WTC11 (cell line): ENCODE measurements around the gene LY9. TPM values are rescaled to one million over a fixed set of nuclear protein-coding genes. Genes with fewer than 3 reads are reported as not detected.
A peak's percentile ranks its signal among the peaks of the same experiment; 100 is the strongest.
"Not testable (repeated sequence)": the region's sequence is repeated elsewhere in the genome, so short reads cannot be mapped to it uniquely, and the experiment has no call there.

ENCODE experiments used
- ATAC-seq: fragments of 200-7000 bp; cut with Tn5 transposase; 2 replicates; pipeline ENCODE4 v1.10.0; 2021; ENCODE audit warnings: mild to moderate bottlenecking, moderate library complexity
- CTCF ChIA-PET: fragments of 300-600 bp; sonication (Branson Sonifier 250); formaldehyde crosslinking; loops from one replicate; lab custom pipeline; 2021; ENCODE audit warnings: antibody characterized with exemption; lab: Charles Lee
- POLR2A ChIA-PET: fragments of 350-600 bp; sonication (Branson Sonifier 250); formaldehyde crosslinking; loops from one replicate; lab custom pipeline; 2021; ENCODE audit warnings: antibody characterized with exemption; lab: Charles Lee
- DNase-seq: peaks from one replicate; pipeline ENCODE4 v3.0.0; 2021; ENCODE audit warnings: low spot score
- H3K27ac Mint-ChIP-seq: 2 replicates; pipeline ENCODE4 v1.8.0; 2021; ENCODE audit warnings: mixed read lengths
- H3K27me3 Mint-ChIP-seq: 2 replicates; pipeline ENCODE4 v1.8.0; 2021; ENCODE audit warnings: low read depth, mild to moderate bottlenecking, moderate library complexity, mixed read lengths
- H3K36me3 Mint-ChIP-seq: 2 replicates; pipeline ENCODE4 v1.8.0; 2021; ENCODE audit warnings: mixed read lengths
- H3K4me1 Mint-ChIP-seq: 2 replicates; pipeline ENCODE4 v1.8.0; 2022; ENCODE audit warnings: mixed read lengths
- H3K4me3 Mint-ChIP-seq: 2 replicates; pipeline ENCODE4 v1.8.0; 2021; ENCODE audit warnings: mild to moderate bottlenecking, moderate library complexity, mixed read lengths
- H3K9me3 Mint-ChIP-seq: 2 replicates; pipeline ENCODE4 v1.8.0; 2021; ENCODE audit warnings: mixed read lengths
- ATF1 ChIP-seq: sonication (generic); formaldehyde crosslinking; IDR thresholded peaks from 2 replicates; pipeline ENCODE4 v1.8.1; 2023; ENCODE audit warnings: mild to moderate bottlenecking, moderate library complexity, missing genetic modification reagents
- ATF6 ChIP-seq: sonication (generic); formaldehyde crosslinking; IDR thresholded peaks from 2 replicates; pipeline ENCODE4 v1.8.1; 2023; ENCODE audit warnings: mild to moderate bottlenecking, missing genetic modification reagents
- CREB1 ChIP-seq: sonication (generic); formaldehyde crosslinking; IDR thresholded peaks from 2 replicates; pipeline ENCODE4 v1.8.0; 2023; ENCODE audit warnings: mild to moderate bottlenecking, missing genetic modification reagents
- CTCF ChIP-seq: fragments of 200-600 bp; IDR thresholded peaks from 2 replicates; pipeline ENCODE4 v1.8.0; 2022; ENCODE audit warnings: antibody characterized with exemption
- ELF4 ChIP-seq: sonication (generic); formaldehyde crosslinking; IDR thresholded peaks from 2 replicates; pipeline ENCODE4 v1.8.1; 2022; ENCODE audit warnings: low read depth, mild to moderate bottlenecking, moderate library complexity, missing genetic modification reagents
- FOXK1 ChIP-seq: sonication (generic); formaldehyde crosslinking; IDR thresholded peaks from 2 replicates; pipeline ENCODE4 v1.8.0; 2022; ENCODE audit warnings: mild to moderate bottlenecking, moderate library complexity, missing genetic modification reagents
- FOXP4 ChIP-seq: sonication (generic); formaldehyde crosslinking; IDR thresholded peaks from 2 replicates; pipeline ENCODE4 v1.8.0; 2022; ENCODE audit warnings: mild to moderate bottlenecking, missing genetic modification reagents
- GABPB1 ChIP-seq: sonication (generic); formaldehyde crosslinking; IDR thresholded peaks from 2 replicates; pipeline ENCODE4 v1.8.1; 2023; ENCODE audit warnings: mild to moderate bottlenecking, missing genetic modification reagents
- IRF1 ChIP-seq: sonication (generic); formaldehyde crosslinking; IDR thresholded peaks from 2 replicates; pipeline ENCODE4 v1.8.0; 2023; ENCODE audit warnings: missing genetic modification reagents
- MXD4 ChIP-seq: fragments of 250-450 bp; sonication (Bioruptor Pico); IDR thresholded peaks from 2 replicates; pipeline ENCODE4 v1.8.0; 2021; ENCODE audit warnings: mild to moderate bottlenecking, moderate library complexity, borderline replicate concordance
- MYBL2 ChIP-seq: sonication (generic); formaldehyde crosslinking; IDR thresholded peaks from 2 replicates; pipeline ENCODE4 v1.8.1; 2023; ENCODE audit warnings: mild to moderate bottlenecking, moderate library complexity, missing genetic modification reagents
- NFATC4 ChIP-seq: fragments of 250-450 bp; sonication (Bioruptor Pico); IDR thresholded peaks from 2 replicates; pipeline ENCODE4 v1.9.0; 2021; ENCODE audit warnings: mild to moderate bottlenecking
- NFE2L1 ChIP-seq: sonication (generic); formaldehyde crosslinking; IDR thresholded peaks from 2 replicates; pipeline ENCODE4 v1.8.1; 2023; ENCODE audit warnings: missing genetic modification reagents
- OVOL2 ChIP-seq: fragments of 250-450 bp; sonication (Bioruptor Pico); IDR thresholded peaks from 2 replicates; pipeline ENCODE4 v1.9.0; 2021; ENCODE audit warnings: mild to moderate bottlenecking, borderline replicate concordance
- RORB ChIP-seq: fragments of 250-450 bp; sonication (Bioruptor Pico); IDR thresholded peaks from 2 replicates; pipeline ENCODE4 v1.9.0; 2021; ENCODE audit warnings: mild to moderate bottlenecking
- SOX15 ChIP-seq: fragments of 250-450 bp; sonication (Bioruptor Pico); IDR thresholded peaks from 2 replicates; pipeline ENCODE4 v1.9.0; 2021; ENCODE audit warnings: mild to moderate bottlenecking
- TCF7 ChIP-seq: sonication (generic); formaldehyde crosslinking; IDR thresholded peaks from 2 replicates; pipeline ENCODE4 v1.8.0; 2022; ENCODE audit warnings: mild to moderate bottlenecking, low read depth, missing genetic modification reagents, moderate library complexity
- ZBTB21 ChIP-seq: sonication (generic); formaldehyde crosslinking; IDR thresholded peaks from 2 replicates; pipeline ENCODE4 v1.8.1; 2023; ENCODE audit warnings: mild to moderate bottlenecking, missing genetic modification reagents, borderline replicate concordance
- ZNF121 ChIP-seq: sonication (generic); formaldehyde crosslinking; IDR thresholded peaks from 2 replicates; pipeline ENCODE4 v1.8.0; 2023; ENCODE audit warnings: missing genetic modification reagents
- ZNF263 ChIP-seq: sonication (generic); formaldehyde crosslinking; IDR thresholded peaks from 2 replicates; pipeline ENCODE4 v1.8.1; 2022; ENCODE audit warnings: low read depth, mild to moderate bottlenecking, moderate library complexity, missing genetic modification reagents
- ZNF416 ChIP-seq: fragments of 250-450 bp; sonication (Bioruptor Pico); IDR thresholded peaks from 2 replicates; pipeline ENCODE4 v1.9.0; 2021; ENCODE audit warnings: mild to moderate bottlenecking, inconsistent platforms
- total RNA-seq: library from RNA; stranded (reverse); gene quantifications from 3 replicates; pipeline ENCODE4 v1.2.3, GENCODE V29; 2021
- TF ChIP-seq, protein P1 (sequence below): fragments of 250-450 bp; sonication (Bioruptor Pico); IDR thresholded peaks from 2 replicates; pipeline ENCODE4 v1.8.0; 2021; ENCODE audit warnings: mild to moderate bottlenecking
- TF ChIP-seq, protein P2 (sequence below): sonication (generic); formaldehyde crosslinking; IDR thresholded peaks from 2 replicates; pipeline ENCODE4 v1.8.1; 2022; ENCODE audit warnings: low read depth, mild to moderate bottlenecking, moderate library complexity, missing genetic modification reagents, borderline replicate concordance

Gene LY9
- total RNA-seq, 1 experiment from 2014 or later: not detected

DNA sequence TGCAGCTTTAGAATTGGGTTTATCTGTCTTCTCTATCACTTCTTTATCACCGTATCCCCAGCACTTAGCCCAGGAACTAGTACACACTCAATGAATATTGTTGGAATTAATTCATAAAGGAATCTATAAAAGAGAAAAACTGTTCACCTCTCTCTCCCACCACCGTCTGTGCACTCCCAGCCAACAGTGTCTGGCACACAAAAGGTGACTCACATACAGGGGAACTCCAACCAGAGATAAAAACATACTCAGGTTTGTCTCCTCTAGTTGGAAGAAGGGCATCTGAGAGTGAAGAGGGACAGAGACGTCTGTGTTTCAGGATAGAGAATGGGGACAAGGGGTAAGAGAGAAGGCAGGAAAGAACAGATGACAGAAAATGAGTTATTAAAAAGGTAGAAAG lies 79.0 kb downstream of the LY9 start (continued):
- TF ChIP-seq MYBL2 (CRISPR knock-in tag): no peak
- TF ChIP-seq SOX15: no peak
- TF ChIP-seq CTCF: no peak
- no peak for TF ChIP-seq NFE2L1 (CRISPR knock-in tag)
- TF ChIP-seq ZNF121 (CRISPR knock-in tag): no peak

GRCh38 chr1:160875591-160875990 lies 79.6 kb downstream of the LY9 start:
- H3K27me3 Mint-ChIP-seq, H3K9me3 Mint-ChIP-seq, ATAC-seq, POLR2A ChIA-PET, DNase-seq, H3K4me3 Mint-ChIP-seq, CTCF ChIA-PET, H3K27ac Mint-ChIP-seq, H3K36me3 Mint-ChIP-seq: not testable (repeated sequence)
- H3K4me1 Mint-ChIP-seq: peaks cover 14% of the 10 kb centered on the region

DNA sequence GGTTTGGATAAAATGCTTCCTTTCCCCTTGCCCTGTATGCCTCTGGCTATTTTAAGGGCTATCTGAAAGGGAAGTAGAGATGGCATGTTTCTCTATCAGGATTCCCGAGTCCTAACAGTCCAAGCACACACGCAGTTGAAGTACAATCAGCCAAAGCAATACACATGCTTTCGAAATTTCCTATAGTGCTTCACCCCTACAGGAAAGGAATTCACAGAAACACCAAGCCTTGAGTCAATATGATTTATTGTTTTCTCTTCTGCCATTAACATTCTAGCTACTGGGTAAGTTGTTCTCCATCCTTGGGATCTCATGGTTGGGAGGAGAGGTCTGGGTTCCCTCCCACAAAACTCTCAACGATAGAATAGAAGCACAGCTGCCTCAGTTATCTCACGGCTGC lies 80.3 kb downstream of the LY9 start:
- Mint-ChIP-seq H3K27me3 (no peaks in the 10 kb centered on the region), H3K27ac (no peak overlapping the region)
- no peak for ATAC-seq
- POLR2A ChIA-PET: no interaction called here
- no peak for TF ChIP-seq MXD4
- no peak for TF ChIP-seq ELF4 (CRISPR knock-in tag)
- TF ChIP-seq ATF6 (CRISPR knock-in tag): no peak
- no peak for TF ChIP-seq NFATC4 (CRISPR knock-in tag)
- TF ChIP-seq, all 79 proteins: peak for 0
- CTCF ChIA-PET: interaction anchor here (0.6 to 1.0 kb wide), 4 partner anchors 10 to 114 kb away, joined by 3 to 7 read pairs (median 4); partner anchors contain the start of gene CD244
- DNase-seq: no peak
- H3K4me1 Mint-ChIP-seq: peaks cover 10% of the 10 kb centered on the region
- H3K4me3 Mint-ChIP-seq: no peak overlapping the region
- no peaks in the 10 kb centered on the region for H3K36me3 Mint-ChIP-seq
- peaks cover 4% of the 10 kb centered on the region; the same call in 1 of the 2 replicates for H3K9me3 Mint-ChIP-seq

DNA sequence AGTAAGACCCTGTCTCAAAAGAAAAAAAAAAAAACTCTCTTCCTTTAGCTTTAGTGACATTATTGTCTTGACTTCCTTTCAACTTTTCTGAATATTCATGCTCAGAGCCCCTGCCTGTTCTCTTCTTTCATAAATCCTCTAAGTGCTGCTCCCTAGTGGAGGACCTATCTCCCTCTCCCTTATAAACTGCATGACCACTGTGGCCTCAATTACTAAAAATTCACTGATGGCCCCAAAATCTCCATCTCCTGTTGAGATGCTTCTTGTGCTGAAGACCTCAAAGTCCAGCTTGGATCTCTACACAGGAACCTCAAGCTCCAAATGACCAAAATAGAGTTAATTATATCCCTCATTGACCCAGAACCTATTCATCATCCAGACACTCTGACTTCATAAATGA lies 81.2 kb downstream of the LY9 start:
- POLR2A ChIA-PET: no interaction called here
- H3K9me3 Mint-ChIP-seq: peaks cover 4% of the 10 kb centered on the region; the same call in 1 of the 2 replicates
- no peak overlapping the region for H3K4me3 Mint-ChIP-seq
- no peak for DNase-seq
- H3K4me1 Mint-ChIP-seq: peaks cover 4% of the 10 kb centered on the region
- H3K36me3 Mint-ChIP-seq: no peaks in the 10 kb centered on the region
- no peaks in the 10 kb centered on the region for H3K27me3 Mint-ChIP-seq
- H3K27ac Mint-ChIP-seq: no peak overlapping the region
- TF ChIP-seq ZBTB21 (CRISPR knock-in tag): no peak
- no peak for TF ChIP-seq TCF7 (CRISPR knock-in tag)
- TF ChIP-seq GABPB1 (CRISPR knock-in tag): no peak
- TF ChIP-seq RORB: no peak
- TF ChIP-seq CREB1 (CRISPR knock-in tag): no peak
- TF ChIP-seq, protein P1, sequence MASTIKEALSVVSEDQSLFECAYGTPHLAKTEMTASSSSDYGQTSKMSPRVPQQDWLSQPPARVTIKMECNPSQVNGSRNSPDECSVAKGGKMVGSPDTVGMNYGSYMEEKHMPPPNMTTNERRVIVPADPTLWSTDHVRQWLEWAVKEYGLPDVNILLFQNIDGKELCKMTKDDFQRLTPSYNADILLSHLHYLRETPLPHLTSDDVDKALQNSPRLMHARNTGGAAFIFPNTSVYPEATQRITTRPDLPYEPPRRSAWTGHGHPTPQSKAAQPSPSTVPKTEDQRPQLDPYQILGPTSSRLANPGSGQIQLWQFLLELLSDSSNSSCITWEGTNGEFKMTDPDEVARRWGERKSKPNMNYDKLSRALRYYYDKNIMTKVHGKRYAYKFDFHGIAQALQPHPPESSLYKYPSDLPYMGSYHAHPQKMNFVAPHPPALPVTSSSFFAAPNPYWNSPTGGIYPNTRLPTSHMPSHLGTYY (CRISPR knock-in tag): no peak
- TF ChIP-seq, protein P2, sequence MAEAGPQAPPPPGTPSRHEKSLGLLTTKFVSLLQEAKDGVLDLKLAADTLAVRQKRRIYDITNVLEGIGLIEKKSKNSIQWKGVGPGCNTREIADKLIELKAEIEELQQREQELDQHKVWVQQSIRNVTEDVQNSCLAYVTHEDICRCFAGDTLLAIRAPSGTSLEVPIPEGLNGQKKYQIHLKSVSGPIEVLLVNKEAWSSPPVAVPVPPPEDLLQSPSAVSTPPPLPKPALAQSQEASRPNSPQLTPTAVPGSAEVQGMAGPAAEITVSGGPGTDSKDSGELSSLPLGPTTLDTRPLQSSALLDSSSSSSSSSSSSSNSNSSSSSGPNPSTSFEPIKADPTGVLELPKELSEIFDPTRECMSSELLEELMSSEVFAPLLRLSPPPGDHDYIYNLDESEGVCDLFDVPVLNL (CRISPR knock-in tag): no peak
- no peak for TF ChIP-seq OVOL2
- TF ChIP-seq ZNF263 (CRISPR knock-in tag): no peak
- no peak for TF ChIP-seq IRF1 (CRISPR knock-in tag)
- TF ChIP-seq FOXP4: no peak
- TF ChIP-seq MYBL2 (CRISPR knock-in tag): no peak
- TF ChIP-seq ZNF416: no peak
- no peak for TF ChIP-seq FOXK1 (CRISPR knock-in tag)
- no peak for TF ChIP-seq ATF1 (CRISPR knock-in tag)
- CTCF ChIA-PET: interaction anchor here (0.6 to 1.3 kb wide), 8 partner anchors 11 to 113 kb away, joined by 3 to 7 read pairs (median 3); partner anchors contain the start of gene CD244
- peak; percentile 70; the same call in 1 of the 2 replicates for ATAC-seq
